GM12875 (cell line): Measurements from ENCODE around the gene RGS6.

Experiments used
- H3K4me3 ChIP-seq: one replicate; pipeline ENCODE4 v1.5.1; 2011; ENCODE audit warnings: low read depth, low read length, control low read depth
- TF ChIP-seq, protein P1 (sequence below): IDR thresholded peaks from 2 replicates; pipeline ENCODE4 v1.5.1; 2011; ENCODE audit warnings: low read depth, mild to moderate bottlenecking, control low read depth, inconsistent platforms, low read length, moderate library complexity, borderline replicate concordance; ENCODE audit not compliant: insufficient read depth

Gene RGS6

DNA sequence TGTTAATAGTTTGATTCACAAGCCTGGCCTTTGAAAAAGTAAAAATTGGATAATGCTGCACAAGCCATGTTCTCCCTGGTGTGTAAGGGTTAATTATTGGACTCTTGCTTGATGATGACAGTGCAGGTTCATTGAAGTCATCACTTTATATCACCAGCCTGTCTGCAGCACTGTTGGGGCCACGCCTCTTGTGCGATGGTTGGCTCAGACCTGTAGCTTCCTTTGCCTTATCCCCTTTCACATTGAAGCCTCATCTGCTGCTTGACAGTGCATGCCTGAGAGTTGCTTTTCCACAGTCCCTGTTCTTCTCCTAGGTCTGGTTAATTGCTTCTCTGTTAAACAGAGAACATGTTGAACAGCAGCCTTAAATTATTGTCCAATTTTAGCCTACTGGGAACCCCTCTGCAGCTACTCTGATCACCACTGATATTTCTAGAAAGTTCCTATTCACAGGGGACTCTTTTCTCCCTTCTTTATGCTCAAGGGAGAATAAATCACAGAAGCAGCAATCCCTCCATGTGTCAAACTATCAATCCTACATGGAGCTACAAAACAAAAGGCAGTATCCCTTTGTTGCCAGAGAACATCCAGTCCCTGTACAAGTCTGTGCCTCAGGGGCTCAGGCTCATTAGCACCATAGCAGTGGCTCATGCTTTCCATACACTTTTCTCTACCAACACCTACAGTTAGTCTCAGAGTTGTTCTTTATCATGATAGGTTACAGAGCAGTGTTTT, 322.1 kb downstream of the RGS6 start:
- TF ChIP-seq, protein P1, sequence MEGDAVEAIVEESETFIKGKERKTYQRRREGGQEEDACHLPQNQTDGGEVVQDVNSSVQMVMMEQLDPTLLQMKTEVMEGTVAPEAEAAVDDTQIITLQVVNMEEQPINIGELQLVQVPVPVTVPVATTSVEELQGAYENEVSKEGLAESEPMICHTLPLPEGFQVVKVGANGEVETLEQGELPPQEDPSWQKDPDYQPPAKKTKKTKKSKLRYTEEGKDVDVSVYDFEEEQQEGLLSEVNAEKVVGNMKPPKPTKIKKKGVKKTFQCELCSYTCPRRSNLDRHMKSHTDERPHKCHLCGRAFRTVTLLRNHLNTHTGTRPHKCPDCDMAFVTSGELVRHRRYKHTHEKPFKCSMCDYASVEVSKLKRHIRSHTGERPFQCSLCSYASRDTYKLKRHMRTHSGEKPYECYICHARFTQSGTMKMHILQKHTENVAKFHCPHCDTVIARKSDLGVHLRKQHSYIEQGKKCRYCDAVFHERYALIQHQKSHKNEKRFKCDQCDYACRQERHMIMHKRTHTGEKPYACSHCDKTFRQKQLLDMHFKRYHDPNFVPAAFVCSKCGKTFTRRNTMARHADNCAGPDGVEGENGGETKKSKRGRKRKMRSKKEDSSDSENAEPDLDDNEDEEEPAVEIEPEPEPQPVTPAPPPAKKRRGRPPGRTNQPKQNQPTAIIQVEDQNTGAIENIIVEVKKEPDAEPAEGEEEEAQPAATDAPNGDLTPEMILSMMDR: no peak
- H3K4me3 ChIP-seq: no peak overlapping the region

DNA sequence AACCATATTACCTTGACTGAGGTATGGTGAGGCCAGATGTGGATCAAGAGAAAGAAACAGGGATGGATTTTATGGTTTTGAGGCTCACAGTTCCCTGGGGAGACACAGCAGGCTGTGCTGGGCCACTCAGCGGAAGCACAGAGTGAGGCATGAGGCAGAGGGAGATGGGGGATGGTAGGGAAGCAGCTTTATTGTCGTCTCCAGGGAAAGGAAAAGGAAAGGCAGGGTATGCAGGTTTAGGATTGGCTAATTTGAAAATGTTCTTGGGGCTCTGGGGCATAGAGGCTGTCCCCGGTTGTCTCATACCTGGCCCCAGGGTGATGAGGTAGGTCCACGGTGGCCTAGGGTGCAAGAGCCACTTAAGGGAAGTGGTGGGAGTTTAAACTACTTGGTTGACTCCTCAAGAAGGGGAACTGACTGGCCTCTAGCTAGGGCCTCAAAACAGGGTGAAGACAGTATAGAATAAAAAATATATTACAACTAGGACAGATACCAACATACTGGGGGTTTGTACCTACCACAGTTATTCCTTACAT, 322.8 kb downstream of the RGS6 start:
- TF ChIP-seq, protein P1: no peak
- no peak overlapping the region for H3K4me3 ChIP-seq

DNA sequence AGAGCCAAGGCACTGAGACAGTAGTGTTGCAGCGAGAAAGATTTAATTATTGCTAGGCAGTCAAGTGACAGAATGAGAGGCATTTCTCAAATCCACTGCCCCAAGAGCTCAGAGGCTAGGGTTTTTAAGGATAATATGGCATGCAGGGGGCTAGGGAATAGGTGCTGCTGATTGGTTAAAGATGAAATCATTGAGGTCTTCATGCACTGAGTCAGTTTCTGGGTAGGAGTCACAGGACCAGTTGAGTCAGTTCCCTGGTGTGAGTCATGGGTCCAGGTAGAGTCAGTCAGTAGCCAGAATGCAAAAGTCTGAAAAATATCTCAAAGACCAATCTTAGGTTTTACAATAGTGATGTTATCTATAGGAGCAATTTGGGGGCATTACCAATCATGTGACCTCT, 323.8 kb downstream of the RGS6 start:
- TF ChIP-seq, protein P1: no peak
- no peak overlapping the region for H3K4me3 ChIP-seq

DNA sequence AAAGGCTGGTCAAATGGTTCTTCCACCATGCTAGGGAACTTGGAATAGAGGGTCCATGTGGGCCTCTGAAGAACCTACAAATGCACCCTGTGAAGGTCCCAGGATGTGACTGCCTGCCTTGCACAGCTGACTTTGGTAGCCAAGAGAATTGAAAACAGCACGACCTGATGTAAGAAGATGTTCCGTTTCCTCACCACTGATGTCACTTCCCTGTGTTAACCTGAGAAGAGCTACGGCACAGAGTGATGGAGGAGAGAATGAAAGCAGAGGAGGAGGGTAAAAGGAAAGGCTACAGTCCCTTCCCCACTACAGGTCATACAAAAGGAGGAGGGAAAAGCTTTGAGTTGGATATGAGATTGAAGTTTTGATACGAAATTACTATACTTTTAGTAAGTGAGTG, 328.8 kb downstream of the RGS6 start:
- no peak overlapping the region for H3K4me3 ChIP-seq
- TF ChIP-seq, protein P1: no peak

DNA sequence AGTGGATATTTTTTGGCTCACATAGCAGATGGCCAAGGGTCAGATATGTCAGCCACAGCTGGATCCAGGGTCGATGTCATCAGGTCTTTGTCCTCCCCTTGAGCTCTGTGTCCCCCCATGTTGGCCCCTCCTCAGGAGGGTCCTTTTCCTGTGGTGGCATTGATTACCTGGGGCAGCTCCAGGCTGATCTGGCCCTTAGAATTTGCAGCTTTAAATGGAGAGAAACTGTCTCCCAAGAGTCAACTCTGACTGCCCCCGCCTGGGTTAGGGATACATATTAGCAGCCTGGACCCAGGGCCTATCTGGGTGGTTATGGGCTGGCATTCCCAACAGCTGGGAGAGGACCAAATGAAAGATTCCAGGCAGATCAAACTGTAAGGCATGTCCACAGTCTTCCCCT, 330.5 kb downstream of the RGS6 start:
- TF ChIP-seq, protein P1: no peak
- H3K4me3 ChIP-seq: no peak overlapping the region

DNA sequence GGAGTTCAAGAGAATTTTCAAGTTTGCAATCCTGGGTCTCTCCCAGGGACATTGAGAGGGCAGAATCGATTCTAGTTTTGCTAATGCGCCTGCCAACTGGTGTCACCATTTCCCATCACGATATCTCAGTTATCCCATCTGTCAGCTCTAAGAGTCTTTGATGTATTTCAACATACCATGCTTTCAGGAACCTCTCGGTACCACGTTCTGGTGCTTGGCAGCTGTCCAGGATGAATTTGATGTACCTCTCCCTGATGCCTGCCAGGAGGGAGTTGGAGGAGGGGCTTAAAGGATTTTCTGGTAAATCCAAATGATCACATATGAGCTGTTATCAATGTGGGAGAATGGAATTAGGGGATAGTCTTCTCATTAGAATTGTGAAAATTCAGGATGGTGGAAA, 332.5 kb downstream of the RGS6 start:
- no peak overlapping the region for H3K4me3 ChIP-seq
- TF ChIP-seq, protein P1: no peak

DNA sequence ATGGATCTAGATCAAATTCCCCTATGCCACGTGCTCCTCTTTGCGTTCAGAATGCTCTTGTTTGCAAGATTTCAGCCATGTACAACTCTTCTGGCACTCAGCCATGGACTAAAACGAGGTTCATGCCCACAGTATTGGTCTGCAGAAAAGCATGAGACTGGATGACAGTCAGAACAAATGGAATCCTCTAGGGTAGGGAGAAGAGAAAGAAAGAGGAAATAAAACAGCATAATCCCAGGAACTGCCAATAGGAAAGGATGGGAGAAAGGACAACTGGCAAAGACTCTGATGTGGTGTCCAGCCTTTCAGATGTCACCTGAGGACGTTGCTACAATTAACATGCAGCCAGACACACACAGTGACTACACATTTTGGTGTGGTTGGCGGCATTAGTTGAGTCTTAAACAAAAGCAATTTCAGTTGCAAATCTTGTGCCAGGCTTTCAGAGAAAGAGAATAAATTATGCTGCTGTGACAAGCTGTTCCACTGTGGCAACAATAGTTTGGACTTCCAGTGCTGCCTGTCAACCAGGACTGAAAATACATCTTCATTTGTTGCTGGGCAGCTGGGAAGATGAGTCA, 338.0 kb downstream of the RGS6 start:
- TF ChIP-seq, protein P1: no peak
- H3K4me3 ChIP-seq: no peak overlapping the region
